ENCODE measurements around the gene DNAJC7.
A peak's percentile ranks its signal among the peaks of the same experiment; 100 is the strongest.
"Not testable (repeated sequence)": the region's sequence is repeated elsewhere in the genome, so short reads cannot be mapped to it uniquely, and the experiment has no call there.

The DNAJC7 gene

DNA sequence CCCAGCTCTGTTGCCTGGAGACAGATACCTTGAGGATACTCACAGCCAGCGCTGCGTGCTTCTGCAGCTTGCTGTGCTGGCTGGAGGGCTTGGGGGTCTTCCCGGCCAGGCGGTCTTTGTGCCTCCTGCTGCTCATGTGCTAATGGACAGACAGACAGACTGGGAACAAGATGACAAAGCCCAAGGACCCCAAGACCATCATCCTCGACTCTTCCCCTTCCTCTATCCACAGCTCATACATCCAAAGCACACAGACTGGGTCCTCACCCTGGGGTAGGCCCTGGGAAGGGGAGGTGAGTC is 10.3 kb upstream of the DNAJC7 start:
- Histone ChIP-seq H3K27me3 (ENCODE audit: control insufficient read depth in 5 of 5, insufficient read depth in 4 of 5, low read length in 5 of 5) (peaks cover 3 to 12% (median 7%) of the 10 kb centered on the region in 5 donors), H3K27ac (ENCODE audit: low read depth, low read length) (no peak overlapping the region), H3K36me3 (ENCODE audit: control insufficient read depth in 5 of 5, insufficient read depth in 5 of 5, low read length in 5 of 5) (peaks cover 0 to 18% (median 17%) of the 10 kb centered on the region in 5 donors), H3K4me1 (ENCODE audit: control insufficient read depth in 5 of 5, insufficient read depth in 5 of 5, low read length in 5 of 5) (peaks cover 4 to 43% (median 28%) of the 10 kb centered on the region in 5 donors), H3K9me3 (ENCODE audit: control insufficient read depth in 5 of 5, low read length in 5 of 5) (no peaks in the 10 kb centered on the region), H3K4me3 (ENCODE audit: low read depth in 1 of 5, low read length in 5 of 5) (no peak overlapping the region), H3K9ac (ENCODE audit: low read length in 5 of 5) (no peak overlapping the region)

DNA sequence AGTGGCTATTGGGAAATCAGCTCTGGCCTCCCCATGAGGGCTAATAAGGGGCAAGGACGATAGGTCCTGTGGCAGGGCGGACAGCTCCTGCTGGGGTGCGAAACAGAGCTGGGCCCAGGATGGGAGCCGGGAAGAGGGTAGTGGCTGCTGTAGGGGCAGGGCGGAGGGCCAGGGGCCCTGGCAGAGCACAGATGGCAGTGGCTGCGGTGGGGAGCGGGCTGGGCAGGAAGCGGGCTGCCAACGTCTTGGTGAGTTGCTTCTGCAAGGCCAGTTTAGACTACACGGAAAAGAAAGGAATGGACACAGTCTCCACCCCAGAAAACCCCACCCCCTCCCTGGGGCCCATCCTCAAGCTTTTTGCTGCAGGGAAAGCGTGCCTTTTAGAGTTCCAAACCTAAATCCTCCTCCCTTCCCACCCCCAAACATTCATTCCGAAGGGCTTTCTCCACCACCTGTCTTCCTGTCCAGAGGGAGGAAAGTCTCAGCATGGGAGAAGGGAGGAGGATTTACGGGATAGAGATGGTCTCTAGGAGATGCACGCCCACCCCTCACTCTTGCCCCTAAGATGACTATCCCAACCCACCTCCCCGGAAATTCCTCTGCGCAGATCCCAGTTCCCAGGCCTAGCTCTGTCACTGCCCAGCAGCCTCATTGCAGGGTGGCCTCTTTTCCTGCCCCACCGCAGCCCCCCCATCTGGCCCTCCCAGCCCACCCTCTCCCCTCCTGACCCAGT is 9.8 kb upstream of the DNAJC7 start:
- Histone ChIP-seq H3K4me3 (ENCODE audit: low read depth in 1 of 5, low read length in 5 of 5) (no peak overlapping the region), H3K27ac (ENCODE audit: low read depth, low read length) (no peak overlapping the region), H3K4me1 (ENCODE audit: control insufficient read depth in 5 of 5, insufficient read depth in 5 of 5, low read length in 5 of 5) (peaks cover 4 to 43% (median 28%) of the 10 kb centered on the region in 5 donors), H3K27me3 (ENCODE audit: control insufficient read depth in 5 of 5, insufficient read depth in 4 of 5, low read length in 5 of 5) (peaks cover 3 to 12% (median 7%) of the 10 kb centered on the region in 5 donors), H3K9me3 (ENCODE audit: control insufficient read depth in 5 of 5, low read length in 5 of 5) (no peaks in the 10 kb centered on the region), H3K9ac (ENCODE audit: low read length in 5 of 5) (peak overlapping the region in 1 of 5 donors; percentile 23), H3K36me3 (ENCODE audit: control insufficient read depth in 5 of 5, insufficient read depth in 5 of 5, low read length in 5 of 5) (peaks cover 0 to 23% (median 22%) of the 10 kb centered on the region in 5 donors)

DNA sequence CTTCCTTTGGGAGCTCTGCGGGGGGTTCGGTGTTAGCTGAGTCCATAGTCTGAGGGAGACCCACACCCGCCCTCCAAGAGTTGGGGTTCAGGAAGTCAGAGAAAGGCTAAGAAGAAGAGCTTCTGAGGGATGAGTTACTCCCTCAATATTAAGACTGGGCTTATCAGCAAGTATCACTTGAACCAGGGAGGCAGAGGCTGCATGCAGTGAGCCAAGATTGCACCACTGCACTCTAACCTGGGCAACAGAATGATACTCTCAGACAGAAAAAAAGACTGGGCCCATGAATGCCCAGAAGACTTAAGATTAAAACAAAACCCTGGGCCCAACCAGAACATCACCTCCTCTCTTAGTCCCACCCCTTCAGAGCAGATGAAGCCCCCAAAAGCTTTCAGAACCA is 8.7 kb upstream of the DNAJC7 start:
- Histone ChIP-seq H3K36me3 (ENCODE audit: control insufficient read depth in 5 of 5, insufficient read depth in 5 of 5, low read length in 5 of 5) (peaks cover 0 to 28% (median 24%) of the 10 kb centered on the region in 5 donors), H3K27ac (ENCODE audit: low read depth, low read length) (no peak overlapping the region)

DNA sequence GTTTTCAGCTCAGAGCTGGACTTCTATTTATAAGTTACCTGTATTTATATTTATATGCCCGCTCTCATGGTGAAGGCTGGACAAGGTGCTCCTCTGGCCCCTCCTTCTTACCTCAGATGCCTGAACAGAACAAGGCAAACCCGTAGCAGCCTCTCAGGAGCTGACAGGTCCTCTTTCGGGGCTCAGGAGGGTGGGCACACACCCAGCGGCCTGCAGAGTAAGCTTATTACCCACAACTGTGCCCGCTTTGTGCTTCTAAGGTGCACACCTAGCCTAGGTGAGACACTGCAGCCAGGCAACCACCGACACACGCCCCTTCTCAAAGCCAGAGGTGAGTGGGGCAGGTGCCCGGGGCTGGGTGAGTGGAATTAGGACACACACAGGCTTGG is 7.9 kb upstream of the DNAJC7 start:
- Histone ChIP-seq H3K27me3 (ENCODE audit: control insufficient read depth in 5 of 5, insufficient read depth in 4 of 5, low read length in 5 of 5) (peaks cover 3 to 12% (median 7%) of the 10 kb centered on the region in 5 donors), H3K9me3 (ENCODE audit: control insufficient read depth in 5 of 5, low read length in 5 of 5) (no peaks in the 10 kb centered on the region), H3K9ac (ENCODE audit: low read length in 5 of 5) (peak overlapping the region in 2 of 5 donors; percentile 31 to 52), H3K4me3 (ENCODE audit: low read depth in 1 of 5, low read length in 5 of 5) (peak overlapping the region in 2 of 5 donors; percentile 11 to 13), H3K27ac (ENCODE audit: low read depth, low read length) (peak overlapping the region; percentile 82), H3K36me3 (ENCODE audit: control insufficient read depth in 5 of 5, insufficient read depth in 5 of 5, low read length in 5 of 5) (peaks cover 0 to 28% (median 24%) of the 10 kb centered on the region in 5 donors), H3K4me1 (ENCODE audit: control insufficient read depth in 5 of 5, insufficient read depth in 5 of 5, low read length in 5 of 5) (peaks cover 4 to 55% (median 43%) of the 10 kb centered on the region in 5 donors)

More for the DNA sequence above, 8.7 kb upstream of the DNAJC7 start:
- Histone ChIP-seq H3K4me1 (ENCODE audit: control insufficient read depth in 5 of 5, insufficient read depth in 5 of 5, low read length in 5 of 5) (peaks cover 4 to 48% (median 35%) of the 10 kb centered on the region in 5 donors), H3K27me3 (ENCODE audit: control insufficient read depth in 5 of 5, insufficient read depth in 4 of 5, low read length in 5 of 5) (peaks cover 3 to 12% (median 7%) of the 10 kb centered on the region in 5 donors), H3K9me3 (ENCODE audit: control insufficient read depth in 5 of 5, low read length in 5 of 5) (no peaks in the 10 kb centered on the region), H3K9ac (ENCODE audit: low read length in 5 of 5) (no peak overlapping the region), H3K4me3 (ENCODE audit: low read depth in 1 of 5, low read length in 5 of 5) (no peak overlapping the region)

DNA sequence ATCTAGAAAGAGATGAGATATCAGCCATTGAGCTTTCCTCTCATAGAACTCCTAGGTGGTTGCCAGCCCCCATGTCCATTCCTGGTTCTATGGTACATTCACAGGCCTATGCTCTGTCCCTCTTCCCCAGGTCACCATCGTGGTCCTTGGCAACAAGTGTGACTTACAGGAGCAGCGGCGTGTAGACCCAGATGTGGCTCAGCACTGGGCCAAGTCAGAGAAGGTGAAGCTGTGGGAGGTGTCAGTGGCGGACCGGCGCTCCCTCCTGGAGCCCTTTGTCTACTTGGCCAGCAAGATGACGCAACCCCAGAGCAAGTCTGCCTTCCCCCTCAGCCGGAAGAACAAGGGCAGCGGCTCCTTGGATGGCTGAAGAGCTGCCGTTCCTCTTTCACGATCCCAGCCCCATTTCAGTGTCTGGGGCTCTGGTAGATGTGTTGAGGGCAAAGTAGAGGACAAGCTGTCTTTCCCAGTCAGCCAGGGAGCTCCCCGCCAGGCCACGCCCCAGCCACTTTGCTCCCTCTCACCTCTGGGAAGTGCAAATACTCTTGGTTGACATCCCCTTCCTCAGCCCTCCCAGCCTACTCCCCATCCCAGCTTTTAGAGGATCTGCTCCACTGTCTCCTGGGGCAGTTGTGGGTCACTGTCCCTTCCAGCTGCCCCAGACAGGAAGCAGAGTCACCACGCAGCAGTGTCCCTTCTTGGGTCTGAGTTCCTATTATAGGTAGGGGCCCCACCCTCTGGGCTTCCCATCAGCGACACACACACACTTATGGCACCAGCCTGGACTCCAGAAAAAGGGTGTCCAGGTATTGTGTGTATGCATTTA is 6.5 kb upstream of the DNAJC7 start:
- Histone ChIP-seq H3K9ac (ENCODE audit: low read length in 5 of 5) (peak overlapping the region in 2 of 5 donors; percentile 13 to 43), H3K4me1 (ENCODE audit: control insufficient read depth in 5 of 5, insufficient read depth in 5 of 5, low read length in 5 of 5) (peaks cover 4 to 57% (median 49%) of the 10 kb centered on the region in 5 donors), H3K4me3 (ENCODE audit: low read depth in 1 of 5, low read length in 5 of 5) (no peak overlapping the region), H3K27ac (ENCODE audit: low read depth, low read length) (peak overlapping the region; percentile 82), H3K27me3 (ENCODE audit: control insufficient read depth in 5 of 5, insufficient read depth in 4 of 5, low read length in 5 of 5) (peaks cover 2 to 9% (median 7%) of the 10 kb centered on the region in 5 donors), H3K36me3 (ENCODE audit: control insufficient read depth in 5 of 5, insufficient read depth in 5 of 5, low read length in 5 of 5) (peaks cover 0 to 28% (median 24%) of the 10 kb centered on the region in 5 donors), H3K9me3 (ENCODE audit: control insufficient read depth in 5 of 5, low read length in 5 of 5) (no peaks in the 10 kb centered on the region)

DNA sequence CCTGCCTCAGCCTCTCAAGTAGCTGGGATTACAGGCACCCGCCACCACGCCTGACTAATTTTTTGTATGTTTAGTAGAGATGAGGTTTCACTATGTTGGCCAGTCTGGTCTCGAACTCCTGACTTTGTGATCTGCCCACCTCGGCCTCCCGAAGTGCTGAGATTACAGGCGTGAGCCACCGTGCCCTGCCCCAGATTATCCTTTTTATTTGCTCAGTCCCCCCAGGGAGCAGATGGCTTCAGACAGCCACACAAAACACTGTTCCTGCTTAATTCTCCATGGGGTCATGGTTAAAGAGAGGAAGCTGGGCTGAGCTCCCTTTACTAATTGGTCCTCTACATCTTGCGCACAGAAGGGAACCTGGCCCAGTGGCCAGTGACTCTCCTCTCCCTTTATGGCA is 3.6 kb upstream of the DNAJC7 start:
- not testable (repeated sequence) for H3K9me3 ChIP-seq (ENCODE audit: control insufficient read depth in 5 of 5, low read length in 5 of 5); H3K27me3 ChIP-seq (ENCODE audit: control insufficient read depth in 5 of 5, insufficient read depth in 4 of 5, low read length in 5 of 5)
- Histone ChIP-seq H3K27ac (ENCODE audit: low read depth, low read length) (peak overlapping the region; percentile 92), H3K36me3 (ENCODE audit: control insufficient read depth in 5 of 5, insufficient read depth in 5 of 5, low read length in 5 of 5) (peaks cover 0 to 28% (median 24%) of the 10 kb centered on the region in 5 donors), H3K9ac (ENCODE audit: low read length in 5 of 5) (peak overlapping the region in 4 of 5 donors; percentile 96 to 98 (median 97)), H3K4me3 (ENCODE audit: low read depth in 1 of 5, low read length in 5 of 5) (peak overlapping the region; percentile 83 to 89 (median 88)), H3K4me1 (ENCODE audit: control insufficient read depth in 5 of 5, insufficient read depth in 5 of 5, low read length in 5 of 5) (peaks cover 7 to 64% (median 62%) of the 10 kb centered on the region in 5 donors)

DNA sequence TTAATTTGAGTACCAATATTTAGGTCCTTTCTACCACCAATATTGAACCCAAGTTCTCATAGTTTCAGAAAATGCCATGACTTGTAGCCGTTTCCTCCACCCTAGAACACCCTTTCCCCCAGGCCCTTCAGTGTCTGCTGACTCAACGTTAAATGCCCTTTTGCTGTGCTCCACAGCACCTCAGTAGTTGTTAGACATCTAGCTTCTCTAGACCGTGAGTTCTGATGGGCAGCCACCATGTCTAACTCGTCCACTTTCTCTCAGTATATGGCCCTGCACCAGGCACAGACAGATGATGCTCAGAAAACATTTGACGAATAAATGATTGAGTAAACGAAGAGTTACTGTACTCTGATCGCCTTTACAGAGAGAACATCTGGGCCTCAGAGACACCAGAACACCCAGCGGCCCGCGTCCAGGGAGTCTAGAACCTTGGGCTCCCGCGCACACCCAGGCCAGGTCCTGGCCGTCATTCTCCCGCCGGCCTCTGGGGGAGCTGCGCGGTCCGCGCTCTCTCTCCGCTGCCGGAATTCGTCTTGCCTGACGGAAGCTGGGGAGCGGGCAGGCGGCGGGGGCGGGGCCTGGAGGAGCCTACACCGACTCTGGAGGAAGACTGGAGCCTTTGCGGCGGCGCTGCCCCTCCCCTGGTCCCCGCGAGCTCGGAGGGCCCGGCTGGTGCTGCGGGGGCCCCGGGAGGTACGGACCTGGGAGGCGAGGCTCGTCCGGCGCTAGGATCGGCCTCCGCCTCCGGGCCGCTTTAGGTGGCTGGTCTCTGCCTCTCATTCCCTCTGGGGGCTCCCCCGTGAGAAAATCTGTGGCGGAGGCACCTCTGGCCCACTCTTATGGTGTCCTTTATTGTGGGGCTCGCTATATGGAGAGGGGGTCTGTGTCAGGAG is 2.5 kb upstream of the DNAJC7 start, which contains the start of gene NKIRAS2:
Gene NKIRAS2, plus strand, starts transcription at position 582 of the 896 bp plus-strand sequence. CDS start 1,488 bp downstream, outside the sequence.
- Histone ChIP-seq H3K36me3 (ENCODE audit: control insufficient read depth in 5 of 5, insufficient read depth in 5 of 5, low read length in 5 of 5) (peaks cover 0 to 28% (median 24%) of the 10 kb centered on the region in 5 donors), H3K4me1 (ENCODE audit: control insufficient read depth in 5 of 5, insufficient read depth in 5 of 5, low read length in 5 of 5) (peaks cover 6 to 66% (median 60%) of the 10 kb centered on the region in 5 donors), H3K27me3 (ENCODE audit: control insufficient read depth in 5 of 5, insufficient read depth in 4 of 5, low read length in 5 of 5) (no peaks in the 10 kb centered on the region), H3K27ac (ENCODE audit: low read depth, low read length) (peak within 1 kb of the TSS; percentile 92), H3K9ac (ENCODE audit: low read length in 5 of 5) (peak within 1 kb of the TSS; percentile 95 to 98 (median 97)), H3K4me3 (ENCODE audit: low read depth in 1 of 5, low read length in 5 of 5) (peak within 1 kb of the TSS; percentile 83 to 89 (median 88)), H3K9me3 (ENCODE audit: control insufficient read depth in 5 of 5, low read length in 5 of 5) (no peaks in the 10 kb centered on the region)

DNA sequence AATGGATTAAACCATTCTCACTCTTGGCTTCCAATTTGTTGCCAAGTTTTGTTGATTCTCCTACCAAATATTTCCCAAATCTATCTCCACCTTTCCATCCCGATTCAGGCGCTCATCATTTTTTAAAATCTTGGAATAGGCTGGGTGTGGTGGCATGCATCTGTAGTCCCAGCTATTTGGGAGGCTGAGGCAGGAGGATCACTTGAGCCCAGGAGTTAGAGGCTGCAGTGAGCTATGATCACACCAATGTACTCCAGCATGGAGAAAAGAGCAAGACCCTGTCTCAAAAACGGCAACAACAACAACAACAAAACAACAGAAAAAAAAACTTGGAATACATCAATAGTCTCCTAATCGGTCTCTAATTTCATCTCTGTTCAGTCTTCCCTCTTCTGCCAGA is 1.7 kb upstream of the DNAJC7 start:
- no peak overlapping the region for H3K27ac ChIP-seq (ENCODE audit: low read depth, low read length)
- no peaks in the 10 kb centered on the region for H3K9me3 ChIP-seq (ENCODE audit: control insufficient read depth in 5 of 5, low read length in 5 of 5)
- H3K4me1 ChIP-seq (ENCODE audit: control insufficient read depth in 5 of 5, insufficient read depth in 5 of 5, low read length in 5 of 5) = peaks cover 6 to 58% (median 53%) of the 10 kb centered on the region in 5 donors
- H3K27me3 ChIP-seq (ENCODE audit: control insufficient read depth in 5 of 5, insufficient read depth in 4 of 5, low read length in 5 of 5) = no peaks in the 10 kb centered on the region
- H3K36me3 ChIP-seq (ENCODE audit: control insufficient read depth in 5 of 5, insufficient read depth in 5 of 5, low read length in 5 of 5) = peaks cover 0 to 25% (median 21%) of the 10 kb centered on the region in 5 donors
- no peak overlapping the region for H3K4me3 ChIP-seq (ENCODE audit: low read depth in 1 of 5, low read length in 5 of 5)
- no peak overlapping the region for H3K9ac ChIP-seq (ENCODE audit: low read length in 5 of 5)

DNA sequence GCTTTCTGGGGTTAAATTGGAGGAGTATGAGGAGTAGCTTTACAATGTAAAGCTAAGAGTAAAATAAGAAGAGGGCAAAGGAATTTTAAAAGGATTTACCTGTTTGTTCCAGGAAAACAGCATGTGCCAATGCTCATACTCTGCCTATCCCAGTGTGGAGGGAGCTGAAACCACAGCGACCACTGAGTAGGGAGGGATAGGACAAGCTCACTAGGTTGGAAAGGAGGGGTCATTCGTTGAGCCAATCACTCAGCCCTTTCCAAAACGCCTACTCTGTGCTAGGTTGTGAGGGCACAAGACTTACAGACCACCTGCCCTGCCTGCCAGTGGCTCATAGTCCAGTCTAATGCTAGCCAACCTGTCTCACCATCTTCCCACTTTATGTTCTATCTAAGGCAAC is 1.1 kb upstream of the DNAJC7 start:
- Histone ChIP-seq H3K9ac (ENCODE audit: low read length in 5 of 5) (peak overlapping the region in 2 of 5 donors; percentile 98 to 99), H3K4me1 (ENCODE audit: control insufficient read depth in 5 of 5, insufficient read depth in 5 of 5, low read length in 5 of 5) (peaks cover 6 to 57% (median 51%) of the 10 kb centered on the region in 5 donors), H3K27ac (ENCODE audit: low read depth, low read length) (peak overlapping the region; percentile 98)

More for the DNA sequence above, 1.1 kb upstream of the DNAJC7 start:
- Histone ChIP-seq H3K4me3 (ENCODE audit: low read depth in 1 of 5, low read length in 5 of 5) (peak overlapping the region in 4 of 5 donors; percentile 86 to 99 (median 96)), H3K36me3 (ENCODE audit: control insufficient read depth in 5 of 5, insufficient read depth in 5 of 5, low read length in 5 of 5) (peaks cover 0 to 19% (median 15%) of the 10 kb centered on the region in 5 donors), H3K9me3 (ENCODE audit: control insufficient read depth in 5 of 5, low read length in 5 of 5) (no peaks in the 10 kb centered on the region), H3K27me3 (ENCODE audit: control insufficient read depth in 5 of 5, insufficient read depth in 4 of 5, low read length in 5 of 5) (no peaks in the 10 kb centered on the region)
